SU-DHL-6 (cell line): ENCODE results near the gene MGMT.

Source experiments
- H2AFZ ChIP-seq: fragments of 200-600 bp; sonication (generic); 2 replicates; pipeline ENCODE4 v1.6.1; 2014; ENCODE audit warnings: low read depth, mild to moderate bottlenecking, moderate library complexity, mixed read lengths, antibody characterized with exemption, low read length; ENCODE audit not compliant: severe bottlenecking
- H3F3A ChIP-seq: fragments of 200-600 bp; shearing (Covaris generic); 2 replicates; pipeline ENCODE4 v1.6.0; 2016; ENCODE audit warnings: antibody characterized with exemption, mild to moderate bottlenecking; ENCODE audit not compliant: insufficient read depth
- H3K27ac ChIP-seq: fragments of 200-600 bp; sonication (generic); 2 replicates; pipeline ENCODE4 v1.5.1; 2016; ENCODE audit warnings: low read depth, mild to moderate bottlenecking, low read length, moderate library complexity, mixed read lengths
- H3K27me3 ChIP-seq: fragments of 200-600 bp; sonication (generic), shearing (Covaris generic); 2 replicates; pipeline ENCODE4 v1.6.0; 2014; ENCODE audit warnings: mild to moderate bottlenecking, low read length
- H3K36me3 ChIP-seq: fragments of 200-600 bp; sonication (generic); 2 replicates; pipeline ENCODE4 v1.6.1; 2014; ENCODE audit warnings: mild to moderate bottlenecking, low read length, mixed read lengths
- H3K4me2 ChIP-seq: fragments of 300-600, 200-600 bp; shearing (Covaris generic), sonication (generic); 2 replicates; pipeline ENCODE4 v1.6.0; 2014; ENCODE audit warnings: low read length, low read depth, mild to moderate bottlenecking; ENCODE audit not compliant: poor library complexity, severe bottlenecking
- H3K4me3 ChIP-seq: fragments of 200-600 bp; sonication (generic); 2 replicates; pipeline ENCODE4 v1.5.1; 2014; ENCODE audit warnings: antibody characterized with exemption, low read length, mild to moderate bottlenecking, mixed read lengths; ENCODE audit not compliant: insufficient read depth, poor library complexity, severe bottlenecking
- H3K79me2 ChIP-seq: fragments of 200-600 bp; sonication (generic); 2 replicates; pipeline ENCODE4 v1.6.1; 2014; ENCODE audit warnings: mild to moderate bottlenecking, low read length, moderate library complexity; ENCODE audit not compliant: insufficient read depth
- H3K9ac ChIP-seq: fragments of 200-600 bp; sonication (generic); 2 replicates; pipeline ENCODE4 v1.7.0; 2014; ENCODE audit warnings: mild to moderate bottlenecking, low read length
- H3K9me2 ChIP-seq: fragments of 200-600 bp; sonication (generic); replicated peaks from 2 replicates; pipeline ENCODE4 v1.6.1; 2014; ENCODE audit warnings: low read length; ENCODE audit not compliant: insufficient read depth
- H3K9me3 ChIP-seq: fragments of 200-600 bp; sonication (generic); 2 replicates; pipeline ENCODE4 v1.6.1; 2014; ENCODE audit warnings: low read length, mixed read lengths; ENCODE audit not compliant: insufficient read depth
- H4K20me1 ChIP-seq: fragments of 200-600 bp; sonication (generic); 2 replicates; pipeline ENCODE4 v1.6.1; 2014; ENCODE audit warnings: low read depth, mild to moderate bottlenecking, antibody characterized with exemption, low read length, moderate library complexity, mixed read lengths
- CTCF ChIP-seq: fragments of 200-600 bp; sonication (generic); IDR thresholded peaks from one replicate; pipeline ENCODE4 v1.5.1; 2017; ENCODE audit warnings: antibody characterized with exemption, mild to moderate bottlenecking, low read length, moderate library complexity; ENCODE audit not compliant: insufficient read depth, poor library complexity, severe bottlenecking
- EZH2phosphoT487 ChIP-seq: fragments of 200-600 bp; sonication (generic), shearing (Covaris generic); conservative IDR thresholded peaks from 2 replicates; pipeline ENCODE4 v1.6.1; 2018; ENCODE audit warnings: mild to moderate bottlenecking, antibody characterized with exemption, low read length, moderate library complexity, mixed read lengths

Gene MGMT

DNA sequence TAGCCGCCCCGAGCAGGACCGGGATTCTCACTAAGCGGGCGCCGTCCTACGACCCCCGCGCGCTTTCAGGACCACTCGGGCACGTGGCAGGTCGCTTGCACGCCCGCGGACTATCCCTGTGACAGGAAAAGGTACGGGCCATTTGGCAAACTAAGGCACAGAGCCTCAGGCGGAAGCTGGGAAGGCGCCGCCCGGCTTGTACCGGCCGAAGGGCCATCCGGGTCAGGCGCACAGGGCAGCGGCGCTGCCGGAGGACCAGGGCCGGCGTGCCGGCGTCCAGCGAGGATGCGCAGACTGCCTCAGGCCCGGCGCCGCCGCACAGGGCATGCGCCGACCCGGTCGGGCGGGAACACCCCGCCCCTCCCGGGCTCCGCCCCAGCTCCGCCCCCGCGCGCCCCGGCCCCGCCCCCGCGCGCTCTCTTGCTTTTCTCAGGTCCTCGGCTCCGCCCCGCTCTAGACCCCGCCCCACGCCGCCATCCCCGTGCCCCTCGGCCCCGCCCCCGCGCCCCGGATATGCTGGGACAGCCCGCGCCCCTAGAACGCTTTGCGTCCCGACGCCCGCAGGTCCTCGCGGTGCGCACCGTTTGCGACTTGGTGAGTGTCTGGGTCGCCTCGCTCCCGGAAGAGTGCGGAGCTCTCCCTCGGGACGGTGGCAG lies at the start of gene MGMT:
TSS of gene MGMT (plus strand) at position 539 of the 656 bp plus-strand sequence.
- H3K4me3 ChIP-seq, result no peak within 1 kb of the TSS
- H3K9me3 ChIP-seq, result no peaks in the 10 kb centered on the region
- no peaks in the 10 kb centered on the region for H3K27me3 ChIP-seq
- H3K27ac ChIP-seq, result no peak within 1 kb of the TSS
- no peaks in the 10 kb centered on the region for H3K36me3 ChIP-seq
- no peak within 1 kb of the TSS for H2AFZ ChIP-seq
- H3F3A ChIP-seq, result no peaks in the 10 kb centered on the region
- H3K4me2 ChIP-seq, result no peak within 1 kb of the TSS
- no peak within 1 kb of the TSS for H3K9ac ChIP-seq
- H3K9me2 ChIP-seq, result no peaks in the 10 kb centered on the region
- TF ChIP-seq CTCF, result no peak
- TF ChIP-seq EZH2phosphoT487, result no peak
- no peaks in the 10 kb centered on the region for H4K20me1 ChIP-seq
- H3K79me2 ChIP-seq, result no peaks in the 10 kb centered on the region

- Histone ChIP-seq H3K4me3 (no peak overlapping the region), H3K9ac (no peak overlapping the region), H3K36me3 (no peaks in the 10 kb centered on the region), H4K20me1 (no peaks in the 10 kb centered on the region), H3K4me2 (no peak overlapping the region), H3K79me2 (no peaks in the 10 kb centered on the region), H3K9me3 (no peaks in the 10 kb centered on the region), H3K9me2 (no peaks in the 10 kb centered on the region), H3K27ac (no peak overlapping the region), H2AFZ (no peak overlapping the region), H3K27me3 (no peaks in the 10 kb centered on the region), H3F3A (no peaks in the 10 kb centered on the region)
- TF ChIP-seq CTCF (no peak), EZH2phosphoT487 (no peak)
Observed at GRCh38 chr10:129417870-129418269, 49.2 kb upstream of the MGMT start.

GRCh38 chr10:129418496-129419225 lies 48.4 kb upstream of the MGMT start:
- H3F3A ChIP-seq, result no peaks in the 10 kb centered on the region
- H4K20me1 ChIP-seq, result no peaks in the 10 kb centered on the region
- H3K27ac ChIP-seq, result no peak overlapping the region
- no peaks in the 10 kb centered on the region for H3K79me2 ChIP-seq
- no peak overlapping the region for H3K9ac ChIP-seq
- no peaks in the 10 kb centered on the region for H3K27me3 ChIP-seq
- no peak for TF ChIP-seq CTCF
- TF ChIP-seq EZH2phosphoT487, result no peak
- no peaks in the 10 kb centered on the region for H3K9me2 ChIP-seq
- H2AFZ ChIP-seq, result no peak overlapping the region
- no peaks in the 10 kb centered on the region for H3K36me3 ChIP-seq
- no peak overlapping the region for H3K4me2 ChIP-seq
- no peaks in the 10 kb centered on the region for H3K9me3 ChIP-seq
- no peak overlapping the region for H3K4me3 ChIP-seq
